ENCODE results near the gene PWWP2B.

GRCh38 chr10:132446195-132446581 lies 49.2 kb downstream of the PWWP2B start:
- no peak for TF ChIP-seq PKNOX1 (IDR thresholded peaks at IDR 0.05)
- no peak for TF ChIP-seq SP1 (IDR thresholded peaks at IDR 0.05)
- no peak for TF ChIP-seq FOXM1 (IDR thresholded peaks at IDR 0.05; ENCODE audit: borderline replicate concordance)
- TF ChIP-seq TARDBP (IDR thresholded peaks at IDR 0.05), result no peak

All from HEK293T (cell line).